WTC11 (cell line): ENCODE results near the gene KLF13. TPM values are rescaled to one million over a fixed set of nuclear protein-coding genes. Genes with fewer than 3 reads are reported as not detected.
"Not testable (repeated sequence)": the region's sequence is repeated elsewhere in the genome, so short reads cannot be mapped to it uniquely, and the experiment has no call there.

ENCODE experiments used
- ATAC-seq: fragments of 200-7000 bp; cut with Tn5 transposase; 2 replicates; pipeline ENCODE4 v1.10.0; 2021; ENCODE audit warnings: mild to moderate bottlenecking, moderate library complexity
- CTCF ChIA-PET: fragments of 300-600 bp; sonication (Branson Sonifier 250); formaldehyde crosslinking; loops from one replicate; lab custom pipeline; 2021; ENCODE audit warnings: antibody characterized with exemption; lab: Charles Lee
- POLR2A ChIA-PET: fragments of 350-600 bp; sonication (Branson Sonifier 250); formaldehyde crosslinking; loops from one replicate; lab custom pipeline; 2021; ENCODE audit warnings: antibody characterized with exemption; lab: Charles Lee
- DNase-seq: peaks from one replicate; pipeline ENCODE4 v3.0.0; 2021; ENCODE audit warnings: low spot score
- H3K27ac Mint-ChIP-seq: 2 replicates; pipeline ENCODE4 v1.8.0; 2021; ENCODE audit warnings: mixed read lengths
- H3K27me3 Mint-ChIP-seq: 2 replicates; pipeline ENCODE4 v1.8.0; 2021; ENCODE audit warnings: low read depth, mild to moderate bottlenecking, moderate library complexity, mixed read lengths
- H3K36me3 Mint-ChIP-seq: 2 replicates; pipeline ENCODE4 v1.8.0; 2021; ENCODE audit warnings: mixed read lengths
- H3K4me1 Mint-ChIP-seq: 2 replicates; pipeline ENCODE4 v1.8.0; 2022; ENCODE audit warnings: mixed read lengths
- H3K4me3 Mint-ChIP-seq: 2 replicates; pipeline ENCODE4 v1.8.0; 2021; ENCODE audit warnings: mild to moderate bottlenecking, moderate library complexity, mixed read lengths
- H3K9me3 Mint-ChIP-seq: 2 replicates; pipeline ENCODE4 v1.8.0; 2021; ENCODE audit warnings: mixed read lengths
- CBFB ChIP-seq: sonication (generic); formaldehyde crosslinking; IDR thresholded peaks from 2 replicates; pipeline ENCODE4 v1.8.1; 2022; ENCODE audit warnings: mild to moderate bottlenecking, low read depth, missing genetic modification reagents
- ESRRA ChIP-seq: sonication (generic); formaldehyde crosslinking; IDR thresholded peaks from 2 replicates; pipeline ENCODE4 v1.8.1; 2022; ENCODE audit warnings: mild to moderate bottlenecking, missing genetic modification reagents, borderline replicate concordance
- ETV6 ChIP-seq: sonication (generic); formaldehyde crosslinking; IDR thresholded peaks from 2 replicates; pipeline ENCODE4 v1.8.1; 2022; ENCODE audit warnings: mild to moderate bottlenecking, missing genetic modification reagents
- FOXJ3 ChIP-seq: sonication (generic); formaldehyde crosslinking; IDR thresholded peaks from 2 replicates; pipeline ENCODE4 v1.9.0; 2021; ENCODE audit warnings: missing genetic modification reagents, mild to moderate bottlenecking, borderline replicate concordance
- FOXK1 ChIP-seq: sonication (generic); formaldehyde crosslinking; IDR thresholded peaks from 2 replicates; pipeline ENCODE4 v1.8.0; 2022; ENCODE audit warnings: mild to moderate bottlenecking, moderate library complexity, missing genetic modification reagents
- IRF2 ChIP-seq: sonication (generic); formaldehyde crosslinking; IDR thresholded peaks from 2 replicates; pipeline ENCODE4 v1.8.0; 2022; ENCODE audit warnings: low read depth, missing genetic modification reagents, borderline replicate concordance
- PRDM15 ChIP-seq: sonication (generic); formaldehyde crosslinking; IDR thresholded peaks from 2 replicates; pipeline ENCODE4 v1.8.0; 2022; ENCODE audit warnings: missing genetic modification reagents
- SOX15 ChIP-seq: fragments of 250-450 bp; sonication (Bioruptor Pico); IDR thresholded peaks from 2 replicates; pipeline ENCODE4 v1.9.0; 2021; ENCODE audit warnings: mild to moderate bottlenecking
- TCF7 ChIP-seq: sonication (generic); formaldehyde crosslinking; IDR thresholded peaks from 2 replicates; pipeline ENCODE4 v1.8.0; 2022; ENCODE audit warnings: mild to moderate bottlenecking, low read depth, missing genetic modification reagents, moderate library complexity
- TEAD4 ChIP-seq: sonication (generic); formaldehyde crosslinking; IDR thresholded peaks from 2 replicates; pipeline ENCODE4 v1.8.0; 2022; ENCODE audit warnings: mild to moderate bottlenecking, missing genetic modification reagents
- ZNF138 ChIP-seq: sonication (generic); formaldehyde crosslinking; conservative IDR thresholded peaks from 2 replicates; pipeline ENCODE4 v1.8.1; 2022; ENCODE audit warnings: mild to moderate bottlenecking, moderate library complexity, missing genetic modification reagents
- ZNF219 ChIP-seq: sonication (generic); formaldehyde crosslinking; IDR thresholded peaks from 2 replicates; pipeline ENCODE4 v1.8.0; 2023; ENCODE audit warnings: missing genetic modification reagents, mild to moderate bottlenecking, borderline replicate concordance
- total RNA-seq: library from RNA; stranded (reverse); gene quantifications from 3 replicates; pipeline ENCODE4 v1.2.3, GENCODE V29; 2021
- TF ChIP-seq, protein P1 (sequence below): fragments of 250-450 bp; sonication (Bioruptor Pico); IDR thresholded peaks from 2 replicates; pipeline ENCODE4 v1.9.0; 2021; ENCODE audit warnings: moderate library complexity, mild to moderate bottlenecking, inconsistent platforms, borderline replicate concordance
- TF ChIP-seq, protein P2 (sequence below): sonication (generic); formaldehyde crosslinking; IDR thresholded peaks from 2 replicates; pipeline ENCODE4 v1.8.1; 2022; ENCODE audit warnings: low read depth, mild to moderate bottlenecking, moderate library complexity, missing genetic modification reagents, borderline replicate concordance
- TF ChIP-seq, protein P3 (sequence below): sonication (generic); formaldehyde crosslinking; IDR thresholded peaks from 2 replicates; pipeline ENCODE4 v1.8.1; 2023; ENCODE audit warnings: mild to moderate bottlenecking, missing genetic modification reagents, moderate library complexity
- TF ChIP-seq, protein P4 (sequence below): sonication (generic); formaldehyde crosslinking; IDR thresholded peaks from 2 replicates; pipeline ENCODE4 v1.8.0; 2022; ENCODE audit warnings: mild to moderate bottlenecking, missing genetic modification reagents
- TF ChIP-seq, protein P5 (sequence below): sonication (generic); formaldehyde crosslinking; IDR thresholded peaks from 2 replicates; pipeline ENCODE4 v1.8.1; 2022; ENCODE audit warnings: mild to moderate bottlenecking, missing genetic modification reagents, moderate library complexity, borderline replicate concordance

KLF13 gene
- total RNA-seq, 1 experiment from 2014 or later = 38.1 TPM

DNA sequence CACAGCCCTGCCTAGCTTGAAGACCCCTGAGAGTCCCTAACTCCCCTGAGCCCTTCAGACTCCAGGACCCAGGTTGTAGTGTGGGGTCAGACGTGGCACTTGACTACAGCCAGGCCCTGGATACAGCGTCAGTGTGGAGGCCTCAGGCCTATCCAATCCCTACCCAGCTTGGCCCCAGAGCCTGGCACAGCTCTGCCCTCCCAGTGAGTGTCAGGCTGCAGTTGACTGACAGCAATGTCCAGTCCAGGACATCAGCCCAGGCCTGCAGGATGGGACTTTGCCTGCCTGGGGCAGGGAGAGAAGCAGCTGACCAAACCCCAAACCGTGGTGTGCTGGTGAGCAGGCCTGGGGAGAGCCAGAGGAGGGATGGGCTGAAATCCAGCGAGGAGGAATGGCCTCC, 27.3 kb downstream of the KLF13 start:
- H3K36me3 Mint-ChIP-seq = no peaks in the 10 kb centered on the region
- DNase-seq = no peak
- no peak overlapping the region for H3K4me3 Mint-ChIP-seq
- H3K9me3 Mint-ChIP-seq = no peaks in the 10 kb centered on the region
- no peak overlapping the region for H3K27ac Mint-ChIP-seq
- ChIA-PET POLR2A (no interaction called here), CTCF (interaction anchor here (3.4 kb wide), 1 partner anchor 81 kb away, joined by 9 read pairs; no protein-coding TSS in a partner anchor)
- ATAC-seq = no peak
- TF ChIP-seq, protein P1, sequence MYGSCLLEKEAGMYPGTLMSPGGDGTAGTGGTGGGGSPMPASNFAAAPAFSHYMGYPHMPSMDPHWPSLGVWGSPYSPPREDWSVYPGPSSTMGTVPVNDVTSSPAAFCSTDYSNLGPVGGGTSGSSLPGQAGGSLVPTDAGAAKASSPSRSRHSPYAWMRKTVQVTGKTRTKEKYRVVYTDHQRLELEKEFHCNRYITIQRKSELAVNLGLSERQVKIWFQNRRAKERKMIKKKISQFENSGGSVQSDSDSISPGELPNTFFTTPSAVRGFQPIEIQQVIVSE (CRISPR knock-in tag) = no peak
- TF ChIP-seq FOXJ3 = no peak
- no peak for TF ChIP-seq IRF2
- no peak for TF ChIP-seq ZNF219 (CRISPR knock-in tag)
- no peak for TF ChIP-seq FOXK1 (CRISPR knock-in tag)
- no peak for TF ChIP-seq ZNF138 (CRISPR knock-in tag)
- TF ChIP-seq, protein P2, sequence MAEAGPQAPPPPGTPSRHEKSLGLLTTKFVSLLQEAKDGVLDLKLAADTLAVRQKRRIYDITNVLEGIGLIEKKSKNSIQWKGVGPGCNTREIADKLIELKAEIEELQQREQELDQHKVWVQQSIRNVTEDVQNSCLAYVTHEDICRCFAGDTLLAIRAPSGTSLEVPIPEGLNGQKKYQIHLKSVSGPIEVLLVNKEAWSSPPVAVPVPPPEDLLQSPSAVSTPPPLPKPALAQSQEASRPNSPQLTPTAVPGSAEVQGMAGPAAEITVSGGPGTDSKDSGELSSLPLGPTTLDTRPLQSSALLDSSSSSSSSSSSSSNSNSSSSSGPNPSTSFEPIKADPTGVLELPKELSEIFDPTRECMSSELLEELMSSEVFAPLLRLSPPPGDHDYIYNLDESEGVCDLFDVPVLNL (CRISPR knock-in tag) = no peak
- TF ChIP-seq PRDM15 (CRISPR knock-in tag) = no peak
- TF ChIP-seq TCF7 (CRISPR knock-in tag) = no peak
- TF ChIP-seq SOX15 = no peak
- TF ChIP-seq TEAD4 (CRISPR knock-in tag) = no peak
- no peak for TF ChIP-seq CBFB
- no peak for TF ChIP-seq ETV6
- TF ChIP-seq, protein P3, sequence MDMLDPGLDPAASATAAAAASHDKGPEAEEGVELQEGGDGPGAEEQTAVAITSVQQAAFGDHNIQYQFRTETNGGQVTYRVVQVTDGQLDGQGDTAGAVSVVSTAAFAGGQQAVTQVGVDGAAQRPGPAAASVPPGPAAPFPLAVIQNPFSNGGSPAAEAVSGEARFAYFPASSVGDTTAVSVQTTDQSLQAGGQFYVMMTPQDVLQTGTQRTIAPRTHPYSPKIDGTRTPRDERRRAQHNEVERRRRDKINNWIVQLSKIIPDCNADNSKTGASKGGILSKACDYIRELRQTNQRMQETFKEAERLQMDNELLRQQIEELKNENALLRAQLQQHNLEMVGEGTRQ = no peak
- TF ChIP-seq, protein P4, sequence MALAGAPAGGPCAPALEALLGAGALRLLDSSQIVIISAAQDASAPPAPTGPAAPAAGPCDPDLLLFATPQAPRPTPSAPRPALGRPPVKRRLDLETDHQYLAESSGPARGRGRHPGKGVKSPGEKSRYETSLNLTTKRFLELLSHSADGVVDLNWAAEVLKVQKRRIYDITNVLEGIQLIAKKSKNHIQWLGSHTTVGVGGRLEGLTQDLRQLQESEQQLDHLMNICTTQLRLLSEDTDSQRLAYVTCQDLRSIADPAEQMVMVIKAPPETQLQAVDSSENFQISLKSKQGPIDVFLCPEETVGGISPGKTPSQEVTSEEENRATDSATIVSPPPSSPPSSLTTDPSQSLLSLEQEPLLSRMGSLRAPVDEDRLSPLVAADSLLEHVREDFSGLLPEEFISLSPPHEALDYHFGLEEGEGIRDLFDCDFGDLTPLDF = no peak
- TF ChIP-seq, protein P5, sequence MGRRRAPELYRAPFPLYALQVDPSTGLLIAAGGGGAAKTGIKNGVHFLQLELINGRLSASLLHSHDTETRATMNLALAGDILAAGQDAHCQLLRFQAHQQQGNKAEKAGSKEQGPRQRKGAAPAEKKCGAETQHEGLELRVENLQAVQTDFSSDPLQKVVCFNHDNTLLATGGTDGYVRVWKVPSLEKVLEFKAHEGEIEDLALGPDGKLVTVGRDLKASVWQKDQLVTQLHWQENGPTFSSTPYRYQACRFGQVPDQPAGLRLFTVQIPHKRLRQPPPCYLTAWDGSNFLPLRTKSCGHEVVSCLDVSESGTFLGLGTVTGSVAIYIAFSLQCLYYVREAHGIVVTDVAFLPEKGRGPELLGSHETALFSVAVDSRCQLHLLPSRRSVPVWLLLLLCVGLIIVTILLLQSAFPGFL (CRISPR knock-in tag) = no peak
- TF ChIP-seq ESRRA (CRISPR knock-in tag) = no peak
- no peaks in the 10 kb centered on the region for H3K27me3 Mint-ChIP-seq
- peaks cover 42% of the 10 kb centered on the region for H3K4me1 Mint-ChIP-seq

GRCh38 chr15:31356097-31356496, 29.5 kb downstream of the KLF13 start:
- H3K36me3 Mint-ChIP-seq, H3K27me3 Mint-ChIP-seq, H3K27ac Mint-ChIP-seq, ATAC-seq, H3K4me3 Mint-ChIP-seq, DNase-seq, H3K9me3 Mint-ChIP-seq, POLR2A ChIA-PET: not testable (repeated sequence)
- CTCF ChIA-PET = interaction anchor here (0.7 kb wide), 1 partner anchor 110 kb away, joined by 3 read pairs; no protein-coding TSS in a partner anchor
- H3K4me1 Mint-ChIP-seq = peaks cover 58% of the 10 kb centered on the region
